KBM-7 (cell line): ENCODE results near the gene TBCE.

ENCODE experiments used
- DNase-seq: peaks from one replicate; pipeline ENCODE4 v3.0.0-alpha.2; 2015
- in situ Hi-C: fragments of 300-500 bp; cut with MboI; formaldehyde crosslinking; loops from 2 replicates; pipeline ENCODE4 v1.14.3; 2020; ENCODE audit warnings: low sequenced_read_pairs, low pct_unique_long_range_greater_than_20kb, mixed read lengths

Gene TBCE

DNA sequence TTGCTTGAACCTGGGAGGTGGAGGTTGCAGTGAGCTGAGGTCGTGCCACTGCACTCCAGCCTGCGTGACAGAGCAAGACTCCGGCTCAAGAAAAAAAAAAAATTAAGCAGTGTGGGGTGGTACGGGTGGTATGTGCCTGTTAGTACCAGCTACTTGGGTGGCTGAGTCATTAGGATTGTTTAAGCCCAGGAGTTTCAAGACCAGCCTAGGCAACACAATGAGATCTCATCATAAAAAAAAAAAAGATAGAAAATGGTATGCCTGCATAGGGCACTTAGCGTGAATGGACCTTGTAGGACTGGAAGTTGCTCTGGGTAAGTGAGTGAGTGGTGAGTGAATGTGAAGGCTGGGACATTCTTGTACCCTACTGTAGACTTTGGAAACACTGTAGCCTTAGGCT, 37.0 kb downstream of the TBCE start:
- DNase-seq: no peak
- in situ Hi-C loops: no loop called here

DNA sequence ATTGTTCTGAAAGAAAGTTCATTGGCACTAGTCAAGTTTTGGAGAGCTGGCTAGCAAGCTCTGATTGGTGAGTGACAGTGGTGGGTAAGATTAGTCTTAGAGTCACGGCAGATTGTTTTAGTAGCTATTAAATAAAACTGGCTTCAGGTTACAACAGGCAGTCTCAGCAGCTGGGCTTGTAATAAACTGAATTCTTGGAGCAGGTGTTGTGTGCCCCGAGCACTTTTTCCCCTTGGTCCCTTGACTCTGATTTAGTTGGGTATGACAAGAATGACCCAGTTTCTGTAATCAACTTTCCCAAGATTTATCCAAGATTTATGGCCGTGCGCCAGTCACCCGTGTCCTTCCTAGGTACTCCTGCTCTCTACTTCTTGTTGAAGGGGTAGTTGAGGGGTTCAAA, 40.2 kb downstream of the TBCE start:
- in situ Hi-C loops: no loop called here

GRCh38 chr1:235408503-235408960, 41.3 kb downstream of the TBCE start:
- no peak for DNase-seq
- in situ Hi-C loops: no loop called here

More for the DNA sequence above, 40.2 kb downstream of the TBCE start:
- DNase-seq: no peak

- DNase-seq: no peak
- in situ Hi-C loops: no loop called here
Measured at GRCh38 chr1:235409042-235409820, 42.0 kb downstream of the TBCE start.

GRCh38 chr1:235410467-235410866, 43.2 kb downstream of the TBCE start:
- DNase-seq: no peak
- in situ Hi-C loops: no loop called here

GRCh38 chr1:235411489-235412486, 44.6 kb downstream of the TBCE start:
- DNase-seq: no peak
- in situ Hi-C loops: no loop called here

DNA sequence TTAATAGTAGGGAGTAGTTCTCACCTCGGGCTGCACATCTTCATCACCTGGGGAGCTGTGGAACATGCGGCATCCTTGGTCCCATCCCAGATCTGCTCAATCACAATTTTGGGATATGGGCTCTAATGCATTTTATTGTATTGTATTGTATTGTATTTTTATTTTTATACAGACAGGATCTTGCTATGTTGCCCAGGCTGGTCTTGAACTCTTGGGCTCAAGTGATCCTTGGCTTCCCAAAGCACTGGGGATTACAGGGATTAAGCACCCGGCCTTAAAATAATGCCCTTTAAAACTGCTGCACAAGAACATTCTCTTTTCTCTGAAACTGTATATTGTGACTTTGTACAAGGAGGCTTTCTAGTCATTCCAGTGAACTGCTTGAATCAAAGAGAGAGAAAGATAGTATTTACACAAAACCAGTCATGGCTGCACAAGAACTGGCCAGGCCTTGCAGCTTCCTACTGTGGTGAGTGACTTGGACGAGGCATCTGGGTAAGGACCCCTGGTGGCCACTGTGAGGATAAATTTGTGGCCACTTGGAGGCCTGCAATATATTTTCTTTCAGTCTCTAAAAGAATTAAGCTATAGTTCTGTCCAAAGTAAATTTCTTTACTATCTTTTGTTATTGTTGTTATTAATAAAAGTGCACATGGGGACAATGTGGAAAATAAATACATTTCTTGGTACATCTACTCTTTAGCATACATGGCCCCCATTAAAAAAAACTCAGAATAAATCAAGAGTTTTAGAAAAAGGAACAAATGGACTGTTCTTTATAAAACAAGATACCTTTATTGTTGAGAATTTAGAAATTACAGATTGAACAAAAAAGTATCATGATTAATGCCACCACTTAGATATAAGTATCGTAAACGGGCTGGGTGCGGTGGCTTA, 48.0 kb downstream of the TBCE start:
- DNase-seq: peak; percentile 74
- in situ Hi-C loops: no loop called here

DNA sequence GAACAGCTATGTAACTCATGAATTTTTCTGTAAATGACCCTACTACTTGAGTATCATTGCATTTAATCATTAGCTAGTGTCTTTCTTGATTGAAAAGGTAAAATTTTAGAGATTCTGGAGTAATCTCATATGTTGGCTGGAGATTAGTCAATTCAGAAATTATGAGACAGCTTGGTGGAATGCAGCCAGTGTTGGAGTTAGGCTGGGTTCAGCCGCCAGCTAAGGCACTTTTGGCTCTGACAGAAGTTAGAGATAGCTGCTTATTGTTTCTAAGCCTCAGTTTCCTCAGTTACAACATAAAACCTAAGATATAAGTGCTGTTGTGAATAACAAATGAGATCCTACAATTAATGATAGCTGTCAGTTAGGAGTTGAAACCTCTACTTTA, 49.4 kb downstream of the TBCE start:
- DNase-seq: no peak
- in situ Hi-C loops: no loop called here

DNA sequence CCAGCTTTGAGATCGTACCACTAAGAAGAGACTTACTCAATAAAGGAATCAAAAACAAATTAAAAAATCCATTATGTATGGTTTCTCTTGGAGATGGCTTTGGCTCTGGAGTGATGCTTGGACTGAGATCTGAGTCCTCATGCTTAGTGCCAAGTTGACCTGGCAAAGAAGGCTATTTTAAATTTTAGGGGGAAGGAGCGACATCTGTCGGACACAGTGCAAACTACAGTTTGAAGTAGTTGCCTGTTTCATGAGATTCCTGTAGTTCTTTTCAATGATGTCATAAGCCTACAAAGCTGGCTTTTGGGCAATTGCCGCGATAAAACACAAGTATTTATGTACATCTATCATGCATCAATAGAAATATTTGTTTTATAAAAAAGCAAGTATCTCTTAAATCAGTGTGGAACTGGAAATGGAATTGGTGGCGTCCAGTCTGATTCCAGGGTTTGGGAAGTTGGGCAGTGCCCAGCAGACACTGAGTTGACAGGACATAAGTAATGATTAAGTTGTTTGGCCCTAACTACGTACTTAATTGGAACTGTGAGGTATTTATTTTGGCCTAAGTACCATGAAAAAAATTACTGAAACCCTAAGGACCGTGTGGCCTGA, 50.0 kb downstream of the TBCE start:
- in situ Hi-C loops: no loop called here

GRCh38 chr1:235421751-235422150, 54.5 kb downstream of the TBCE start:
- in situ Hi-C loops: no loop called here
- no peak for DNase-seq

More for the DNA sequence above, 50.0 kb downstream of the TBCE start:
- DNase-seq: peak; percentile 86

DNA sequence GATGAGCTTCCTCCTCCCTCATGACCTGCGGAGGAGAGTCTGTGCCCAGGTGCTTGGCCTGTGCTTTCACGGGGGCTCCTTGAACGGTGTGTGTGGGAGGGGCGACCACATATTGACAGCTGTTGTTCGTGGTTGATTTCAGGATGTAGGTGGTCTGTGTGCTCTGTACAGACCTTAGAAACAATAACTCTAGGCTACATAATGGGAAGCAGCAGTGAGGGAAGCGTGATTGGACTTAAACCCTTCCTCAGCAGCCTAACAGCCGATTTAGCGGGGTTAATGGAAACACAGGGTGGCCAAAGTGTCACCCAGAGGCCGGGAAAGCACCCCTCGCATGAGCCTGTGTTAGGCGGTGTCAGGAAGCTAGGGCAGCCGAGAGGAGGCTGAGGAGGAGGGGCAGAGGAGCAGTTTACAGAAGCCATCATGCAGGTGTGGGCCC, 56.0 kb downstream of the TBCE start:
- in situ Hi-C loops: no loop called here
- DNase-seq: peak; percentile 70

- no peak for DNase-seq
- in situ Hi-C loops: no loop called here
Measured at GRCh38 chr1:235424092-235424491, 56.9 kb downstream of the TBCE start.

DNA sequence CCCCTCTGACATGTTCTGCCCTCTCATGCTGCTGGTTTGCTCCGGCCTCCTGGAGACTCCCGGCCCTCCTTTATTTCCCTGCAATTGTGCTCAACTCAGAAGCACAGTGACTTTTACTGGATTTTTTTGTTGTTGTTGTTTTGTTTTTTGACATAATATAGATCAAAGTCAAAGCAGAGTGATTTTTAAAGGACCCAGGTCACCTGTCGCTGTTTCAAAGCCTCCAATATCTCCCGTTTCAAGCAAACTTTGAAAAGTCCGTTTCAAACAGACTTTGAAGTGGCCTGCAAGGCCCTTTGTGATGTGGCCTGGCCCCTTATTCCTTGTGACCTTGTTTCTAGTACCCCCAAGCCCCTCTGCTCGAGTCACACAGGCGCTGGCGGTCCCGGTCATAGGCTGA, 58.1 kb downstream of the TBCE start:
- no peak for DNase-seq
- in situ Hi-C loops: no loop called here

DNA sequence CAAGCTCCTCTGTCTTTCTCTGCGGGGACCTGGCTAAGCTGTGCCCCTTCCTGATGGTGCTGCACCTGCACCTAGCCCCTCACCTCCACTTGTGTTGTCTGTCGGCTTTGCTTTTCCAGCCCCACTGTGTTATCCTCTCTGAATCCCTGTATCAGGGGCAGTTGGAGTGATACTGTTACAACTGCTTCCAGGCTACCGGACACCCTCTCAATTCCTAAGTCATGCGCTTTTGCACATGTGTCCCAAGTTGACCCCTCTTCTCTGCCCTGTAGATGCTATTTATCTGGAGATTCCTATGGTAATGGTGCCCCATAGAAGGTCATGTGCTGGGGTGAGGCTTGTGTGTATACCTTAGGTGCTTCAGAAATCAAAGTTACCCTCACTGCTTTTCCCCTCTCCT, 58.9 kb downstream of the TBCE start:
- DNase-seq: no peak
- in situ Hi-C loops: no loop called here

DNA sequence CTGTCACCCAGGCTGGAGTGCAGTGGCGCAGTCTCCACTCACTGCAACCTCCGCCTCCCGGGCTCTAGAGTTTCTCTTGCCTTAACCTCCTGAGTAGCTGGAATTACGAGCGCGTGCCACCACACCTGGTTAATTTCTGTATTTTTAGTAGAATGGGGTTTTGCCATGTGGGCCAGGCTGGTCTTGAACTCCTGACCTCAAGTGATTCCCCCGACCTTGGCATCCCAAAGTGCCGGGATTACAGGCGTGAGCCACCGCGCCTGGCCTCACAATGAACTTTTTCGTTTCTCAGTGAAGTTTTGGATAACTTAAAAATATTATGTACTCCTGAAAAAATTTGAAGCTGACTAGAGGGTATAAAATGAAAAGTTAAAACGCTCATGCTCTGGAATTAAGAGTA, 59.5 kb downstream of the TBCE start:
- in situ Hi-C loops: no loop called here
- DNase-seq: no peak

- no peak for DNase-seq
- in situ Hi-C loops: no loop called here
Measured at GRCh38 chr1:235427447-235427846, 60.2 kb downstream of the TBCE start.

- no peak for DNase-seq
- in situ Hi-C loops: no loop called here
Measured at GRCh38 chr1:235429143-235429542, 61.9 kb downstream of the TBCE start.

GRCh38 chr1:235430991-235431390, 63.8 kb downstream of the TBCE start:
- in situ Hi-C loops: no loop called here

GRCh38 chr1:235434001-235434400, 66.8 kb downstream of the TBCE start:
- in situ Hi-C loops: no loop called here
- no peak for DNase-seq

More at GRCh38 chr1:235430991-235431390, 63.8 kb downstream of the TBCE start:
- no peak for DNase-seq
